ENCODE data around the gene PRAMEF17.
"Not testable (repeated sequence)": the region's sequence is repeated elsewhere in the genome, so short reads cannot be mapped to it uniquely, and the experiment has no call there.

DNA sequence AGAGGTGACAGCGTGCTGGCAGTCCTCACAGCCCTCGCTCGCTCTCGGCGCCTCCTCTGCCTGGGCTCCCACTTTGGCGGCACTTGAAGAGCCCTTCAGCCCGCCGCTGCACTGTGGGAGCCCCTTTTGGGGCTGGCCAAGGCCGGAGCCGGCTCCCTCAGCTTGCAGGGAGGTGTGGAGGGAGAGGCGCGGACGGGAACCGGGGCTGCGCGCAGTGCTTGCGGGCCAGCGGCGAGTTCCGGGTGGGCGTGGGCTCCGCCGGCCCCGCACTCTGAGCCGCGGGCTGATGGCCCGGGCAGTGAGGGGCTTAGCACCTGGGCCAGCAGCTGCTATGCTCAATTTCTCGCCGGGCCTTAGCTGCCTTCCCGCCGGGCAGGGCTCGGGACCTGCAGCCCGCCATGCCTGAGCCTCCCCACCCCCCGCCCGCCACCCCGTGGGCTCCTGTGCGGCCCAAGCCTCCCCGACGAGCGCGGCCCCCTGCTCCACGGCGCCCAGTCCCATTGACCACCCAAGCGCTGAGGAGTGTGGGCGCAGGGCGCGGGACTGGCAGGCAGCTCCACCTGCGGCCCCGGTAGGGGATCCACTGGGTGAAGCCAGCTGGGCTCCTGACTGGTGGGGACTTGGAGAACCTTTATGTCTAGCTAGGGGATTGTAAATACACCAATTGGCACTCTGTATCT, 49.8 kb downstream of the PRAMEF17 start:
- TF ChIP-seq POLR2A (IDR thresholded peaks at IDR 0.05; ENCODE audit: low read depth, low read length); TAF1 (IDR thresholded peaks at IDR 0.05; ENCODE audit: borderline replicate concordance, low read depth, low read length): not testable (repeated sequence)
